Vagina (tissue), 2 donors: Measurements from ENCODE around the gene PRIM2.

ENCODE experiments used
- CTCF ChIP-seq, 3 experiments: fragments of 450-650 bp in 2 of 3; fragments of 200-600 bp in 1 of 3; sonication (generic) in 1 of 3; IDR thresholded peaks; one replicate each; pipeline ENCODE4 v1.5.1; 2017 to 2019; ENCODE audit warnings: antibody characterized with exemption in 3 of 3, mild to moderate bottlenecking in 2 of 3, moderate library complexity in 2 of 3
- POLR2A ChIP-seq, 2 donors: fragments of 450-650 bp; IDR thresholded peaks; one replicate each; pipeline ENCODE4 v1.6.1; 2017; ENCODE audit warnings: antibody characterized with exemption in 2 of 2, mild to moderate bottlenecking in 2 of 2, moderate library complexity in 2 of 2

GRCh38 chr6:57305107-57305506, 12.3 kb upstream of the PRIM2 start:
- TF ChIP-seq CTCF (IDR thresholded peaks at IDR 0.05) (no peak), POLR2A (IDR thresholded peaks at IDR 0.05) (no peak)
